Tibial nerve (tissue), 4 donors: ENCODE results near the gene CLEC16A. TPM values are rescaled to one million over a fixed set of nuclear protein-coding genes. Genes with fewer than 3 reads are reported as not detected.

ENCODE experiments used
- DNase-seq, 2 donors: peaks; one replicate each; pipeline ENCODE4 v3.0.0-alpha.2; 2019; ENCODE audit warnings: low spot score in 2 of 2
- H3K27ac ChIP-seq, 4 donors: fragments of 200-600 bp; sonication (generic) in 3 of 4; one replicate each; pipeline ENCODE4 v1.5.1; 2017 to 2019; ENCODE audit warnings: mild to moderate bottlenecking in 1 of 4
- H3K27me3 ChIP-seq, 2 donors: fragments of 200-600 bp; sonication (generic) in 1 of 2; one replicate each; pipeline versions ENCODE4 v1.5.1 to v1.6.0; 2017 to 2019
- H3K36me3 ChIP-seq, 3 donors: fragments of 200-600 bp; sonication (generic); one replicate each; pipeline ENCODE4 v1.5.1; 2018 to 2019
- H3K4me1 ChIP-seq, 4 donors: fragments of 200-600 bp; sonication (generic) in 3 of 4; one replicate each; pipeline ENCODE4 v1.5.1; 2017 to 2019
- H3K4me3 ChIP-seq, 4 donors: fragments of 200-600 bp; sonication (generic) in 3 of 4; one replicate each; pipeline ENCODE4 v1.5.1; 2017 to 2019; ENCODE audit warnings: mild to moderate bottlenecking in 1 of 4, moderate library complexity in 1 of 4
- H3K9me3 ChIP-seq, 4 donors: fragments of 200-600 bp; sonication (generic) in 3 of 4; one replicate each; pipeline ENCODE4 v1.5.1; 2017 to 2019
- EP300 ChIP-seq, 2 donors: sonication (generic); formaldehyde crosslinking; IDR thresholded peaks; one replicate each; pipeline ENCODE4 v1.6.1; 2017; ENCODE audit warnings: antibody characterized with exemption in 2 of 2, mild to moderate bottlenecking in 1 of 2
- POLR2A ChIP-seq, 2 donors: fragments of 450-650 bp; IDR thresholded peaks; one replicate each; pipeline ENCODE4 v1.6.1; 2017; ENCODE audit warnings: antibody characterized with exemption in 2 of 2, mild to moderate bottlenecking in 2 of 2, moderate library complexity in 2 of 2
- WGBS, 2 donors: methylation state at CpG; one replicate each; pipeline ENCODE4 v1.1.5; 2018; 5-methylcytosine and 5-hydroxymethylcytosine counted together
- total RNA-seq, 4 donors: library from RNA; depleted of rRNA; stranded (reverse); fragments of >200 nt; gene quantifications; one replicate each; pipeline ENCODE4 v1.1.0, GENCODE V29; 2016
- TF ChIP-seq, protein P1 (sequence below), 5 experiments: fragments of 200-600 bp in 3 of 5; fragments of 450-650 bp in 2 of 5; sonication (generic) in 3 of 5; IDR thresholded peaks; one replicate each; pipeline ENCODE4 v1.5.1; 2016 to 2019; ENCODE audit warnings: antibody characterized with exemption in 5 of 5, mild to moderate bottlenecking in 3 of 5, moderate library complexity in 2 of 5

CLEC16A gene
- total RNA-seq, 4 donors from 2014 or later = 37.4 to 70.2 (median 55.2) TPM

DNA sequence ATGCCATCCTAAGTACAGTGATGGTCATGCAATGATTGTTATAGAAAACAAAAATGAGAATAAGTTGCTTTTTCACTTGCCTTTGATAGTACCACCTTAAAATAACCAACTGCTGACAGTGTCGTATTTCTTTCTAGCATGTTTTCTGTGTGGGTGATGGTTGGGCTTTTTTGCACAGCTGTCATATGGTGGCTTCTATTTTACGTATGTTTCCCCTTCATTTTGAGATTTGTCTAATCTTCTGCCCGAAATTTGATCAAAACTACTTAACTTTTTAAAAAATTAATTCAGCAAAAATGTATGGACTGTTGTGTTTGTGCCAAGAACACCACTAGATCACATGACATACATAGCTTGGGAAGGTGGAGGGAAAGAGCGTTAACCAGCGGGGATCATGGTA is 90.7 kb downstream of the CLEC16A start:
- Histone ChIP-seq H3K4me1 (peaks cover 0 to 29% (median 0%) of the 10 kb centered on the region in 4 donors), H3K36me3 (peaks cover 0 to 69% (median 0%) of the 10 kb centered on the region in 3 donors), H3K27me3 (no peaks in the 10 kb centered on the region), H3K9me3 (no peaks in the 10 kb centered on the region), H3K27ac (peak overlapping the region in 1 of 4 donors; percentile 36), H3K4me3 (no peak overlapping the region)
- no peak for DNase-seq
- WGBS, 2 donors = 92 to 95% methylated on average over 5 of the region's 5 CpGs
- TF ChIP-seq POLR2A (IDR thresholded peaks at IDR 0.05) (no peak), EP300 (IDR thresholded peaks at IDR 0.05) (no peak)
- TF ChIP-seq, protein P1, sequence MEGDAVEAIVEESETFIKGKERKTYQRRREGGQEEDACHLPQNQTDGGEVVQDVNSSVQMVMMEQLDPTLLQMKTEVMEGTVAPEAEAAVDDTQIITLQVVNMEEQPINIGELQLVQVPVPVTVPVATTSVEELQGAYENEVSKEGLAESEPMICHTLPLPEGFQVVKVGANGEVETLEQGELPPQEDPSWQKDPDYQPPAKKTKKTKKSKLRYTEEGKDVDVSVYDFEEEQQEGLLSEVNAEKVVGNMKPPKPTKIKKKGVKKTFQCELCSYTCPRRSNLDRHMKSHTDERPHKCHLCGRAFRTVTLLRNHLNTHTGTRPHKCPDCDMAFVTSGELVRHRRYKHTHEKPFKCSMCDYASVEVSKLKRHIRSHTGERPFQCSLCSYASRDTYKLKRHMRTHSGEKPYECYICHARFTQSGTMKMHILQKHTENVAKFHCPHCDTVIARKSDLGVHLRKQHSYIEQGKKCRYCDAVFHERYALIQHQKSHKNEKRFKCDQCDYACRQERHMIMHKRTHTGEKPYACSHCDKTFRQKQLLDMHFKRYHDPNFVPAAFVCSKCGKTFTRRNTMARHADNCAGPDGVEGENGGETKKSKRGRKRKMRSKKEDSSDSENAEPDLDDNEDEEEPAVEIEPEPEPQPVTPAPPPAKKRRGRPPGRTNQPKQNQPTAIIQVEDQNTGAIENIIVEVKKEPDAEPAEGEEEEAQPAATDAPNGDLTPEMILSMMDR (IDR thresholded peaks at IDR 0.05) = no peak

DNA sequence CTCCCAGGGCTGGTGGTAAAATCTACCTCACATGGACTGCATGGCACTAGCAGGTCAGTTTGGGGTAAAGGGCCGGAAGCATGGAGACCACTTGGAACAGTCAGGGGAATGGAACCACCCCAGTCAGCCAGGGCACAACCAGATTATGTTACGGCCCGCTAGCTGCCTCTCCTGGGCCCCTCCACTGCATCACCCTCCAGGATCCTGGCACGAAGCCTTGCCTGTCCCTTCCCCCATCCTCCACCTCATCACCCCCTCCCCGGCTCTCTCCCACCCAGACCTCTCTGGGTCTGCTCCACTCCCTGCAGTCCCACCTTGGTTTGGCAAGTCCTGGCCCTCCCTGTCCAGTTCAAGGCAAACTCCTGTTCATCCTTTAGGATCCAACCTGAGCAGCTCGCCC is 91.7 kb downstream of the CLEC16A start:
- Histone ChIP-seq H3K9me3 (no peaks in the 10 kb centered on the region), H3K4me3 (no peak overlapping the region), H3K4me1 (peaks cover 0 to 29% (median 0%) of the 10 kb centered on the region in 4 donors), H3K27ac (peak overlapping the region in 1 of 4 donors; percentile 40), H3K27me3 (no peaks in the 10 kb centered on the region), H3K36me3 (peaks cover 0 to 69% (median 0%) of the 10 kb centered on the region in 3 donors)
- no peak for TF ChIP-seq EP300 (IDR thresholded peaks at IDR 0.05)
- TF ChIP-seq, protein P1 (IDR thresholded peaks at IDR 0.05) = no peak
- TF ChIP-seq POLR2A (IDR thresholded peaks at IDR 0.05) = no peak
- DNase-seq = no peak
- WGBS, 2 donors = 95 to 99% methylated on average over 6 of the region's 6 CpGs

DNA sequence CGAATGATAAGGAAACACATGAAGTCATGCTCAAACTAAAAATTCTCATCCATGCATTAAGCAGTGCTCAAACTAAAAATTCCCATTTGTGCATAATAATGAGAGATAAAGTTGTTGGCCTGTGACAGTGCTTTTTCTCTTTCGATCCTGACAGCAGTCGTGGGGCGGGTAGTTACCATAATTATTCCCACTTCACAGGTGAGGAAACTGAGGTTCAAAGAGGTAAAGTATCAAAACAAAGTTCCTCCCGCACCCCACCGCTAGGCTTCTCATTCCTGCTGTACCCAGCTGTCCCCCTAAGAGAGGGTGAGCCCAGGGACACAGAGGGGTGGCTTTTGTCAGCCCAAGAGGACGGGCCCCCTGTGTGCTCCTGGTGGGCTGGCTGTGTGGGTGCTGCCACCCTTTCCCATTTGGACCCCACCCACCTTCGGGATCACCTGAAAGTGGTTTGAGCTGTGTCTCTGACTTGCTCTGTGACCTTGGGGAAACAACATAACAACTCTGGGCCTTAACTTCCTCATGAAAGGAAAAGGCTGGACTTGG is 92.6 kb downstream of the CLEC16A start:
- peaks cover 0 to 28% (median 0%) of the 10 kb centered on the region in 4 donors for H3K4me1 ChIP-seq
- no peak overlapping the region for H3K4me3 ChIP-seq
- no peaks in the 10 kb centered on the region for H3K9me3 ChIP-seq
- H3K27me3 ChIP-seq = no peaks in the 10 kb centered on the region
- TF ChIP-seq, protein P1 (IDR thresholded peaks at IDR 0.05) = no peak
- TF ChIP-seq EP300 (IDR thresholded peaks at IDR 0.05) (no peak), POLR2A (IDR thresholded peaks at IDR 0.05) (no peak)
- H3K36me3 ChIP-seq = peaks cover 0 to 69% (median 0%) of the 10 kb centered on the region in 3 donors
- H3K27ac ChIP-seq = no peak overlapping the region
- no peak for DNase-seq
- WGBS, 2 donors = 94 to 95% methylated on average over 8 of the region's 8 CpGs

DNA sequence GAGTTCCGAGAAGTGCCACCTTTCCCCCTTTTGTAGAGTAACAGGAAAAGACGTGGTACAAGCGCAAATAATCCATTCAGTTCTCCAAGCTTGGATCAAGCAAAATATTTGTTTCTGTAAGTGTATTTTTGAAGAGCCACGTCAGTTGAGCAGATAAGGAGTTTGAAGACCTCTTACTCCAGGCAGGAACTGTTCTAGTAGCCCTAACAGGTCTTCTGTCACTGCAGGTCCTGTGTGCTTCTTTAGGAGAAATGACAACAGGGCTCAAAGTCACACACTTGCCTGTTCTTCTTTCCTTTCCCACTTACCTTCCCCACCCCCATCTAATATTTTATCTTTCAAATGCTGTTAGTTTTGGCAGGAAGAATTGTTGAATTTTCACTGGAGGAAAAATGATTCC is 93.9 kb downstream of the CLEC16A start:
- Histone ChIP-seq H3K4me1 (peaks cover 0 to 14% (median 0%) of the 10 kb centered on the region in 4 donors), H3K4me3 (no peak overlapping the region), H3K9me3 (no peaks in the 10 kb centered on the region), H3K27me3 (no peaks in the 10 kb centered on the region), H3K27ac (no peak overlapping the region), H3K36me3 (peaks cover 0 to 71% (median 0%) of the 10 kb centered on the region in 3 donors)
- TF ChIP-seq EP300 (IDR thresholded peaks at IDR 0.05) = no peak
- no peak for TF ChIP-seq POLR2A (IDR thresholded peaks at IDR 0.05)
- TF ChIP-seq, protein P1 (IDR thresholded peaks at IDR 0.05) = no peak
- no peak for DNase-seq
- WGBS, 2 donors = 93 to 98% methylated on average over 4 of the region's 4 CpGs

DNA sequence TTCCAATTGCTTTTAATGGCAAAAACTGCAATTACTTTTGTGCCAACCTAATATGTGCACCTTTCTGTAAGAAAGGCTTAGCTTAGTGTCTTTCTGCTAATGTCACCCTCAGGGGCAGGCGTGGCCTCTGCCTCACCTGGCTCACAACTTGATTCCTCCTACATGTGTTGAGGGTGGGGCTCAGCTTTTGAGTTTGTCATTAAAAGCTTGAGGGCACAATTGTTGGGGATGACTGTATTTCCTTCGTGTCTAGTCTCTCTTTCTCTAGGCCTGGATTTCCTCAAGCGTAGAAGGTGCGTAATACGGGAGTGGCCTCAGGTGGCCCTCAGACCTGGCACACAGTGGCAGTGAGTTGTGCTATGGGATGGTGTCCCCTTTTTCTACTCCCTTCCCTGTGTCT is 94.4 kb downstream of the CLEC16A start:
- Histone ChIP-seq H3K36me3 (peaks cover 0 to 76% (median 0%) of the 10 kb centered on the region in 3 donors), H3K27me3 (no peaks in the 10 kb centered on the region), H3K27ac (no peak overlapping the region), H3K4me3 (no peak overlapping the region), H3K9me3 (no peaks in the 10 kb centered on the region), H3K4me1 (peaks cover 0 to 10% (median 0%) of the 10 kb centered on the region in 4 donors)
- 93 to 99% methylated on average over 5 of the region's 5 CpGs for WGBS, 2 donors
- no peak for DNase-seq
- no peak for TF ChIP-seq EP300 (IDR thresholded peaks at IDR 0.05)
- TF ChIP-seq POLR2A (IDR thresholded peaks at IDR 0.05) = no peak
- TF ChIP-seq, protein P1 (IDR thresholded peaks at IDR 0.05) = no peak
